ENCODE data around the gene PPP1R2. TPM values are rescaled to one million over a fixed set of nuclear protein-coding genes. Genes with fewer than 3 reads are reported as not detected.

The PPP1R2 gene
- total RNA-seq (2022; extraction: Qiagen RNA extraction) = 17.4 to 22.4 TPM (median 18.5 TPM) in 5 replicates

DNA sequence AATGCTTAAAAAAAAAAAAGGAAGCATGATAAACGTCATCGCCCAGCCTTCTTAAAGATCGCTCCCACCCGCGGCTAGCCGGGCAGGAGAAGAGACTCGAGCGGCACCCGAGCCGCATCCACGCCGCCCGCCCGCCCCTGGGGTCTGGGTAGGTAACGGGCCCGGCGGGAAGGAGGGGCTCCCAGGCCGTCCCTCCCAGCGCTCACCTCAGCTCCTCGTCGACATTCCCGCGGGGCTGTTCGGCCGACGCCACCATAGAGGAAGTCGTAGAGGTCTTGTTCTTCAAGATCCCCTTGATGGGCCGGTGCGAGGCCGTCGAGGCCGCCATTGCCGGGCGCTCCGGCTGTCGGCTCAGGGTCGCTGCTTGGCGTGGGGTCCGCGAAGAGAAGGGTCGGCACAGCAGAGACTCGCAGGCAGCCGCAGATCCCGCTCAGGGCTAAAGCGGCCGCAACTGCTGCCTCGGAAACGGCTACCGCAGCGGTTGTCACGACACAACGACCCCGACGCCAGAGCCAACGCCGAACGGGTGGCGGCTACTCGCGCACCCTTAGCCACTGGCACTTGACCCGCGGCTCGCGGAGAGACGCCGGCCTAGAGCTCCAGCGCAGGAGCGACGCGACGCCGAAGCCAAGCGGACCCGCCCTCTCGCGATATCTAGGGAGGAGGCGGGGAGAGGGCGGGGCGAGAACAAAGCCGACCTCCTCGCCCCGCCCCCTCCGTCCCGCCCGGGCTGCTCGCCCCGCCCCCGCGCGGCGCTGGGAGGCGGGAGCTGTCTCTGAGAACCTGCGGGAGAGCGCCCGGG lies at the start of gene PPP1R2:
Gene PPP1R2 (minus strand): TSS at position 628 of the 802 bp plus-strand sequence. CDS start 300 bp downstream, at position 328.

GRCh38 chr3:195583831-195584542 lies 40.9 kb upstream of the PPP1R2 start, which contains the start of gene APOD:
APOD (minus strand) TSS chr3:195583940; CDS start chr3:195579461, 4,479 bp downstream.

Other genes with a start within 250 kb of the PPP1R2 start
- gene ACAP2, start 100.3 kb downstream of the PPP1R2 start, total RNA-seq (2022; extraction: Qiagen RNA extraction) = 5.2 to 8.6 TPM (median 7.4 TPM) in 5 replicates
- 0.86 to 1.1 TPM (median 0.97 TPM) in 5 replicates for gene APOD, start 40.6 kb upstream of the PPP1R2 start, total RNA-seq (2022; extraction: Qiagen RNA extraction)
- 0.38 to 1.3 TPM (median 0.54 TPM) in 5 replicates for gene MUC20, start 177.7 kb upstream of the PPP1R2 start, total RNA-seq (2022; extraction: Qiagen RNA extraction)

Measured in A549 treated with Mapracorat at 1 μM for 4 hours (cell line).